CD14-positive monocyte (primary cell): ENCODE data around the gene SLC6A12. TPM values are rescaled to one million over a fixed set of nuclear protein-coding genes. Genes with fewer than 3 reads are reported as not detected.
A peak's percentile ranks its signal among the peaks of the same experiment; 100 is the strongest.

Experiments
- DNase-seq, 3 donors: peaks; one replicate each; pipeline ENCODE4 v3.0.0-alpha.2; 2011 to 2022
- H2AFZ ChIP-seq: 2 replicates; pipeline ENCODE4 v1.6.0; 2012; ENCODE audit warnings: mild to moderate bottlenecking, low read depth, low read length, inconsistent platforms; ENCODE audit not compliant: insufficient read depth, poor library complexity, severe bottlenecking
- H3K27ac ChIP-seq, 2 donors: 1 replicate in 1 of 2; 2 replicates in 1 of 2; pipeline ENCODE4 v1.5.1; 2012 to 2013; ENCODE audit warnings: low read length in 2 of 2, control low read depth in 1 of 2, inconsistent platforms in 1 of 2, low read depth in 1 of 2, mild to moderate bottlenecking in 1 of 2
- H3K27me3 ChIP-seq, 2 donors: one replicate each; pipeline versions ENCODE4 v1.6.0 to v1.6.1; 2011 to 2013; ENCODE audit warnings: low read length in 2 of 2; ENCODE audit not compliant: control insufficient read depth in 2 of 2, insufficient read depth in 2 of 2
- H3K36me3 ChIP-seq, 2 donors: replicated peaks in 1 of 2; 1 replicate in 1 of 2; 2 replicates in 1 of 2; pipeline versions ENCODE4 v1.5.1 to v1.6.1; 2012 to 2013; ENCODE audit warnings: low read length in 2 of 2, control low read depth in 1 of 2, inconsistent platforms in 1 of 2, mild to moderate bottlenecking in 1 of 2; ENCODE audit not compliant: insufficient read depth in 2 of 2, control insufficient read depth in 1 of 2
- H3K4me1 ChIP-seq, 2 donors: 1 replicate in 1 of 2; 2 replicates in 1 of 2; pipeline versions ENCODE4 v1.5.1 to v1.6.1; 2012 to 2013; ENCODE audit warnings: low read length in 2 of 2, control low read depth in 1 of 2, inconsistent platforms in 1 of 2, mild to moderate bottlenecking in 1 of 2, moderate library complexity in 1 of 2; ENCODE audit not compliant: insufficient read depth in 2 of 2, control insufficient read depth in 1 of 2
- H3K4me2 ChIP-seq: replicated peaks from 2 replicates; pipeline ENCODE3; 2012; ENCODE audit warnings: low read length, moderate library complexity, mild to moderate bottlenecking; ENCODE audit not compliant: poor library complexity, severe bottlenecking; ENCODE audit errors: extremely low read depth
- H3K4me3 ChIP-seq, 3 experiments: fragments of 200-600 bp in 1 of 3; sonication (generic) in 1 of 3; replicated peaks in 1 of 3; 1 replicate in 2 of 3; 2 replicates in 1 of 3; pipeline ENCODE4 v1.5.1; 2011 to 2013; ENCODE audit warnings: low read length in 3 of 3, mild to moderate bottlenecking in 3 of 3, control low read depth in 2 of 3, low read depth in 2 of 3, inconsistent platforms in 1 of 3, moderate library complexity in 1 of 3
- H3K79me2 ChIP-seq: 2 replicates; pipeline ENCODE4 v1.6.0; 2012; ENCODE audit warnings: mild to moderate bottlenecking, control low read depth, inconsistent platforms, low read length, moderate library complexity; ENCODE audit not compliant: insufficient read depth
- H3K9ac ChIP-seq: 2 replicates; pipeline ENCODE4 v1.6.0; 2017; ENCODE audit warnings: low read length, mild to moderate bottlenecking; ENCODE audit not compliant: insufficient read depth, poor library complexity, severe bottlenecking
- H3K9me3 ChIP-seq, 2 donors: replicated peaks in 1 of 2; 1 replicate in 1 of 2; 2 replicates in 1 of 2; pipeline versions ENCODE4 v1.5.1 to v1.6.1; 2012 to 2013; ENCODE audit warnings: low read length in 2 of 2, control low read depth in 1 of 2; ENCODE audit not compliant: control insufficient read depth in 1 of 2, insufficient read depth in 1 of 2
- H4K20me1 ChIP-seq: 2 replicates; pipeline ENCODE4 v1.6.0; 2012; ENCODE audit warnings: mild to moderate bottlenecking, low read length, control low read depth, moderate library complexity; ENCODE audit not compliant: insufficient read depth
- H3K27ac Mint-ChIP-seq, 7 donors: one replicate each; pipeline ENCODE4 v1.8.0; 2020; ENCODE audit warnings: mild to moderate bottlenecking in 7 of 7, mixed read lengths in 7 of 7, moderate library complexity in 6 of 7, inconsistent platforms in 2 of 7
- H3K27me3 Mint-ChIP-seq, 3 donors: one replicate each; pipeline ENCODE4 v1.8.0; 2021 to 2022; ENCODE audit warnings: low read depth in 3 of 3, mild to moderate bottlenecking in 3 of 3, mixed read lengths in 3 of 3, moderate library complexity in 3 of 3, inconsistent platforms in 1 of 3
- H3K36me3 Mint-ChIP-seq, 2 donors: one replicate each; pipeline ENCODE4 v1.8.0; 2020; ENCODE audit warnings: mixed read lengths in 2 of 2, inconsistent platforms in 1 of 2, mild to moderate bottlenecking in 1 of 2
- H3K4me1 Mint-ChIP-seq: one replicate; pipeline ENCODE4 v1.8.0; 2020; ENCODE audit warnings: mild to moderate bottlenecking, mixed read lengths
- H3K4me3 Mint-ChIP-seq, 2 donors: one replicate each; pipeline ENCODE4 v1.8.0; 2020; ENCODE audit warnings: mild to moderate bottlenecking in 2 of 2, mixed read lengths in 2 of 2, moderate library complexity in 1 of 2
- H3K9me3 Mint-ChIP-seq, 7 donors: one replicate each; pipeline ENCODE4 v1.8.0; 2020 to 2022; ENCODE audit warnings: mixed read lengths in 7 of 7, mild to moderate bottlenecking in 6 of 7, moderate library complexity in 6 of 7, inconsistent platforms in 2 of 7
- CTCF ChIP-seq: fragments of 200-600 bp; IDR thresholded peaks from one replicate; pipeline ENCODE4 v1.8.0; 2022; ENCODE audit warnings: antibody characterized with exemption, mild to moderate bottlenecking
- WGBS: methylation state at CpG from one replicate; pipeline ENCODE4 v1.1.5; 2013; ENCODE audit warnings: missing lambda C conversion rate; ENCODE audit not compliant: insufficient coverage; 5-methylcytosine and 5-hydroxymethylcytosine counted together
- intact Hi-C, 2 donors: fragments of 100-400 bp; cut with micrococcal nuclease; formaldehyde crosslinking; loops; one replicate each; pipeline versions ENCODE4 v1.15.0 to v1.15.1; 2023
- polyA plus RNA-seq, 3 donors: library from polyadenylated mRNA; depleted of rRNA in 1 of 3; unstranded in 2 of 3; stranded (reverse) in 1 of 3; fragments of 300-500 nt in 2 of 3; fragments of >200 nt in 1 of 3; fragmentation: Illumina TruSeq in 2 of 3; gene quantifications; 1 replicate in 2 of 3; 2 replicates in 1 of 3; pipeline ENCODE4 v1.2.3, GENCODE V29; 2012 to 2021

SLC6A12 gene
- polyA plus RNA-seq, 3 donors = 5.7 to 8.3 (median 8.0) TPM

- Histone ChIP-seq H3K27ac (no peak overlapping the region), H3K9me3 (no peaks in the 10 kb centered on the region), H2AFZ (no peak overlapping the region), H3K4me2 (no peak overlapping the region), H3K79me2 (no peaks in the 10 kb centered on the region), H4K20me1 (no peaks in the 10 kb centered on the region), H3K27me3 (peaks cover 0 to 2% of the 10 kb centered on the region in 2 donors), H3K9ac (no peak overlapping the region), H3K4me1 (peaks cover 43 to 44% of the 10 kb centered on the region in 2 donors), H3K36me3 (peaks cover 0 to 16% of the 10 kb centered on the region in 2 donors), H3K4me3 (no peak overlapping the region)
- TF ChIP-seq CTCF = no peak
- Mint-ChIP-seq H3K27ac (peak overlapping the region in 3 of 7 donors; percentile 17 to 26 (median 25)), H3K4me1 (peaks cover 53% of the 10 kb centered on the region), H3K9me3 (peaks cover 0 to 2% (median 0%) of the 10 kb centered on the region in 7 donors), H3K27me3 (peaks cover 3 to 11% (median 6%) of the 10 kb centered on the region in 3 donors), H3K4me3 (no peak overlapping the region), H3K36me3 (peaks cover 16 to 35% of the 10 kb centered on the region in 2 donors)
- WGBS = 83% methylated on average over 13 of the region's 16 CpGs
- intact Hi-C loops = no loop called here
- no peak for DNase-seq
These were observed 3.4 kb downstream of the SLC6A12 start for GRCh38 chr12:210277-211141.

GRCh38 chr12:209851-210250 is 4.1 kb downstream of the SLC6A12 start:
- peaks cover 16 to 40% of the 10 kb centered on the region in 2 donors for H3K36me3 Mint-ChIP-seq
- H3K9me3 Mint-ChIP-seq = peaks cover 0 to 2% (median 0%) of the 10 kb centered on the region in 7 donors
- Histone ChIP-seq H3K9me3 (no peaks in the 10 kb centered on the region), H3K4me3 (no peak overlapping the region), H3K79me2 (no peaks in the 10 kb centered on the region), H3K4me2 (no peak overlapping the region), H2AFZ (no peak overlapping the region), H4K20me1 (no peaks in the 10 kb centered on the region), H3K27me3 (peaks cover 3 to 8% of the 10 kb centered on the region in 2 donors), H3K4me1 (peaks cover 37% of the 10 kb centered on the region in 2 donors), H3K36me3 (peaks cover 0 to 16% of the 10 kb centered on the region in 2 donors), H3K27ac (no peak overlapping the region), H3K9ac (no peak overlapping the region)
- 92% methylated on average over 8 of the region's 12 CpGs for WGBS
- no peak for TF ChIP-seq CTCF
- peaks cover 46% of the 10 kb centered on the region for H3K4me1 Mint-ChIP-seq
- peaks cover 7 to 14% (median 11%) of the 10 kb centered on the region in 3 donors for H3K27me3 Mint-ChIP-seq
- no peak overlapping the region for H3K27ac Mint-ChIP-seq
- intact Hi-C loops = no loop called here
- no peak for DNase-seq
- H3K4me3 Mint-ChIP-seq = no peak overlapping the region
